M059J (cell line): Measurements from ENCODE around the gene TRIM67. TPM values are rescaled to one million over a fixed set of nuclear protein-coding genes. Genes with fewer than 3 reads are reported as not detected.
A peak's percentile ranks its signal among the peaks of the same experiment; 100 is the strongest.

Source experiments
- DNase-seq: peaks from one replicate; pipeline ENCODE4 v3.0.0-alpha.2; 2012; ENCODE audit warnings: low read depth
- total RNA-seq: library from RNA; depleted of rRNA; stranded (reverse); fragments of >200 nt; shearing (Covaris generic); gene quantifications from 2 replicates; pipeline ENCODE4 v1.2.3, GENCODE V29; 2014

Gene TRIM67
- total RNA-seq, 1 experiment from 2014 or later: 0.20 TPM

GRCh38 chr1:231183639-231184590 lies 22.1 kb downstream of the TRIM67 start:
- peak; percentile 17 for DNase-seq

GRCh38 chr1:231184891-231185290 lies 23.0 kb downstream of the TRIM67 start:
- DNase-seq: no peak

- DNase-seq: no peak
Measured at GRCh38 chr1:231185391-231185790, 23.5 kb downstream of the TRIM67 start.

GRCh38 chr1:231186356-231187115 lies 24.7 kb downstream of the TRIM67 start:
- no peak for DNase-seq

- no peak for DNase-seq
Measured at GRCh38 chr1:231187571-231187970, 25.7 kb downstream of the TRIM67 start.

GRCh38 chr1:231188072-231188471 lies 26.2 kb downstream of the TRIM67 start:
- no peak for DNase-seq

- no peak for DNase-seq
Measured at GRCh38 chr1:231188768-231189167, 26.9 kb downstream of the TRIM67 start.

GRCh38 chr1:231189683-231190270 lies 27.9 kb downstream of the TRIM67 start:
- DNase-seq: no peak

- DNase-seq: no peak
Measured at GRCh38 chr1:231190456-231190855, 28.6 kb downstream of the TRIM67 start.

- DNase-seq: peak; percentile 97
Measured at GRCh38 chr1:231192620-231193163, 30.8 kb downstream of the TRIM67 start.

GRCh38 chr1:231193710-231194340 lies 32.0 kb downstream of the TRIM67 start:
- DNase-seq: peak; percentile 46

GRCh38 chr1:231194476-231194842 lies 32.6 kb downstream of the TRIM67 start:
- DNase-seq: peak; percentile 55

- peak; percentile 88 for DNase-seq
Measured at GRCh38 chr1:231194843-231195516, 33.1 kb downstream of the TRIM67 start.

GRCh38 chr1:231196307-231196706 lies 34.4 kb downstream of the TRIM67 start:
- DNase-seq: no peak

GRCh38 chr1:231196728-231197127 lies 34.9 kb downstream of the TRIM67 start:
- no peak for DNase-seq

- DNase-seq: no peak
Measured at GRCh38 chr1:231199868-231200267, 38.0 kb downstream of the TRIM67 start.

GRCh38 chr1:231200388-231201031 lies 38.7 kb downstream of the TRIM67 start:
- peak; percentile 60 for DNase-seq

- DNase-seq: no peak
Measured at GRCh38 chr1:231201375-231201978, 39.6 kb downstream of the TRIM67 start.

- DNase-seq: no peak
Measured at GRCh38 chr1:231201979-231202633, 40.2 kb downstream of the TRIM67 start.
